Measurements from ENCODE around the gene GRIN3A. TPM values are rescaled to one million over a fixed set of nuclear protein-coding genes. Genes with fewer than 3 reads are reported as not detected.

The GRIN3A gene
- total RNA-seq, 1 experiment from 2014 or later, result 0.03 TPM

DNA sequence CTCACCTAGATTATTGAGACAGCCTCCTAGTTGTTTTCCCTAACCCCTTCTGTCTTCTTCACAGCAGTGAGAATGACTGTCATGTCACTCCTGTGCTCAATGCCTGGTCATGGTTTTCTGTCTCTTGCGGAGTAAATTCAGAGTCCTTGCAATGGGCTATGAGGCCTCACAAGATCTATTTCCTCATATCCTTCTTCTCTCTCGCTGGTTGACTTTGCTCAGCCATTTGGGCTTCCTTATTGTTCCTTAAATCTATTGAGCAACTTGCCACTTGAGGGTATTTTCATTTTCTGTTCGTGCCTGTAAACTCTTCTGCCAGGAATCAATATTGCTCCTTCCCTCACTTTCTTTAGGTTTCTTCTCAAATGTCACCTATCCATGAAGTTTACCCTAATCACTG is 152.7 kb downstream of the GRIN3A start:
- no peaks in the 10 kb centered on the region for H3K27me3 ChIP-seq (ENCODE audit: control insufficient read depth, insufficient read depth, low read length)
- intact Hi-C loops (cut with micrococcal nuclease; ENCODE audit: unreplicated experiment) (no loop called here), in situ Hi-C loops (cut with HindIII; ENCODE audit: low pct_unique_long_range_greater_than_20kb, low sequenced_read_pairs) (no loop called here)
- no peak for DNase-seq (ENCODE audit: low read depth, low spot score)
- TF ChIP-seq TCF7L2 (IDR thresholded peaks at IDR 0.05; ENCODE audit: low read depth, low read length), result no peak
- TF ChIP-seq POLR2AphosphoS5 (IDR thresholded peaks at IDR 0.05; ENCODE audit: low read depth, low read length), result no peak
- ChIA-PET CTCF (no interaction called here), POLR2A (no interaction called here)
- no peak overlapping the region for H3K27ac ChIP-seq (ENCODE audit: low read length)
- H3K4me3 ChIP-seq (ENCODE audit: low read depth in 2 of 2, low read length in 2 of 2), result no peak overlapping the region
- no peaks in the 10 kb centered on the region for H3K36me3 ChIP-seq (ENCODE audit: control insufficient read depth, insufficient read depth, low read length)
- ATAC-seq, result no peak
- H3K4me1 ChIP-seq (ENCODE audit: control insufficient read depth, insufficient read depth, low read length), result no peaks in the 10 kb centered on the region
- no TSS peak for BruUV-seq (replicated peaks)
- no peaks in the 10 kb centered on the region for H3K9me3 ChIP-seq (ENCODE audit: control insufficient read depth, insufficient read depth, low read depth, low read length)

DNA sequence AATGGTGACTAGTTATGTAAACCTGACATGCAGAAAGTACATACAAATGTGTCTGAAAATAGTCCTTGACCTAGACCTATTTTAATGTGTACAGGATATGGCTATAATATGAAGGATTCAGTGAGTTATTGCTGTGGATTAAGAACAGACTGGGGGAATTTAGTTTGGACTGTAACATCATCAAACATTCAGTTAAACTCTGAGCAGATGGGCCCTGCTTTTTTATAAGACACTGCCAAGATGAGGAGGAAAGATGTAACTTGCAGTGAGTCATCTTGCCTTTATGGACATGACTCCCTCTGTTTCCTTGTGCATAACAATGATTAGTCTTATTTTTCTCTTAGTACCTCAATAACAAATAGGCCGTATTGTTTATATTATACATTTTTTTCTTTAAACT is 155.9 kb downstream of the GRIN3A start:
- TF ChIP-seq, protein P1, sequence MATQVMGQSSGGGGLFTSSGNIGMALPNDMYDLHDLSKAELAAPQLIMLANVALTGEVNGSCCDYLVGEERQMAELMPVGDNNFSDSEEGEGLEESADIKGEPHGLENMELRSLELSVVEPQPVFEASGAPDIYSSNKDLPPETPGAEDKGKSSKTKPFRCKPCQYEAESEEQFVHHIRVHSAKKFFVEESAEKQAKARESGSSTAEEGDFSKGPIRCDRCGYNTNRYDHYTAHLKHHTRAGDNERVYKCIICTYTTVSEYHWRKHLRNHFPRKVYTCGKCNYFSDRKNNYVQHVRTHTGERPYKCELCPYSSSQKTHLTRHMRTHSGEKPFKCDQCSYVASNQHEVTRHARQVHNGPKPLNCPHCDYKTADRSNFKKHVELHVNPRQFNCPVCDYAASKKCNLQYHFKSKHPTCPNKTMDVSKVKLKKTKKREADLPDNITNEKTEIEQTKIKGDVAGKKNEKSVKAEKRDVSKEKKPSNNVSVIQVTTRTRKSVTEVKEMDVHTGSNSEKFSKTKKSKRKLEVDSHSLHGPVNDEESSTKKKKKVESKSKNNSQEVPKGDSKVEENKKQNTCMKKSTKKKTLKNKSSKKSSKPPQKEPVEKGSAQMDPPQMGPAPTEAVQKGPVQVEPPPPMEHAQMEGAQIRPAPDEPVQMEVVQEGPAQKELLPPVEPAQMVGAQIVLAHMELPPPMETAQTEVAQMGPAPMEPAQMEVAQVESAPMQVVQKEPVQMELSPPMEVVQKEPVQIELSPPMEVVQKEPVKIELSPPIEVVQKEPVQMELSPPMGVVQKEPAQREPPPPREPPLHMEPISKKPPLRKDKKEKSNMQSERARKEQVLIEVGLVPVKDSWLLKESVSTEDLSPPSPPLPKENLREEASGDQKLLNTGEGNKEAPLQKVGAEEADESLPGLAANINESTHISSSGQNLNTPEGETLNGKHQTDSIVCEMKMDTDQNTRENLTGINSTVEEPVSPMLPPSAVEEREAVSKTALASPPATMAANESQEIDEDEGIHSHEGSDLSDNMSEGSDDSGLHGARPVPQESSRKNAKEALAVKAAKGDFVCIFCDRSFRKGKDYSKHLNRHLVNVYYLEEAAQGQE (IDR thresholded peaks at IDR 0.05; ENCODE audit: insufficient read depth in 1 of 2, low read depth in 2 of 2, low read length in 1 of 2), result no peak
- TF ChIP-seq POLR2AphosphoS5 (IDR thresholded peaks at IDR 0.05; ENCODE audit: low read depth, low read length) (no peak), SIN3A (IDR thresholded peaks at IDR 0.05; ENCODE audit: borderline replicate concordance, insufficient read depth, low read depth, low read length) (no peak), TCF7L2 (IDR thresholded peaks at IDR 0.05; ENCODE audit: low read depth, low read length) (no peak)
- TF ChIP-seq, protein P2, sequence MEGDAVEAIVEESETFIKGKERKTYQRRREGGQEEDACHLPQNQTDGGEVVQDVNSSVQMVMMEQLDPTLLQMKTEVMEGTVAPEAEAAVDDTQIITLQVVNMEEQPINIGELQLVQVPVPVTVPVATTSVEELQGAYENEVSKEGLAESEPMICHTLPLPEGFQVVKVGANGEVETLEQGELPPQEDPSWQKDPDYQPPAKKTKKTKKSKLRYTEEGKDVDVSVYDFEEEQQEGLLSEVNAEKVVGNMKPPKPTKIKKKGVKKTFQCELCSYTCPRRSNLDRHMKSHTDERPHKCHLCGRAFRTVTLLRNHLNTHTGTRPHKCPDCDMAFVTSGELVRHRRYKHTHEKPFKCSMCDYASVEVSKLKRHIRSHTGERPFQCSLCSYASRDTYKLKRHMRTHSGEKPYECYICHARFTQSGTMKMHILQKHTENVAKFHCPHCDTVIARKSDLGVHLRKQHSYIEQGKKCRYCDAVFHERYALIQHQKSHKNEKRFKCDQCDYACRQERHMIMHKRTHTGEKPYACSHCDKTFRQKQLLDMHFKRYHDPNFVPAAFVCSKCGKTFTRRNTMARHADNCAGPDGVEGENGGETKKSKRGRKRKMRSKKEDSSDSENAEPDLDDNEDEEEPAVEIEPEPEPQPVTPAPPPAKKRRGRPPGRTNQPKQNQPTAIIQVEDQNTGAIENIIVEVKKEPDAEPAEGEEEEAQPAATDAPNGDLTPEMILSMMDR (IDR thresholded peaks at IDR 0.05), result no peak
- intact Hi-C loops (cut with micrococcal nuclease; ENCODE audit: unreplicated experiment) (no loop called here), in situ Hi-C loops (cut with HindIII; ENCODE audit: low pct_unique_long_range_greater_than_20kb, low sequenced_read_pairs) (no loop called here)
- ChIA-PET POLR2A (no interaction called here), CTCF (no interaction called here)
- BruUV-seq (replicated peaks), result no TSS peak
- no peaks in the 10 kb centered on the region for H3K36me3 ChIP-seq (ENCODE audit: control insufficient read depth, insufficient read depth, low read length)
- H3K27ac ChIP-seq (ENCODE audit: low read length), result no peak overlapping the region
- H3K4me1 ChIP-seq (ENCODE audit: control insufficient read depth, insufficient read depth, low read length), result no peaks in the 10 kb centered on the region
- ATAC-seq (no peak), DNase-seq (ENCODE audit: low read depth, low spot score) (no peak)
- no peaks in the 10 kb centered on the region for H3K27me3 ChIP-seq (ENCODE audit: control insufficient read depth, insufficient read depth, low read length)
- H3K4me3 ChIP-seq (ENCODE audit: low read depth in 2 of 2, low read length in 2 of 2), result no peak overlapping the region
- H3K9me3 ChIP-seq (ENCODE audit: control insufficient read depth, insufficient read depth, low read depth, low read length), result no peaks in the 10 kb centered on the region

DNA sequence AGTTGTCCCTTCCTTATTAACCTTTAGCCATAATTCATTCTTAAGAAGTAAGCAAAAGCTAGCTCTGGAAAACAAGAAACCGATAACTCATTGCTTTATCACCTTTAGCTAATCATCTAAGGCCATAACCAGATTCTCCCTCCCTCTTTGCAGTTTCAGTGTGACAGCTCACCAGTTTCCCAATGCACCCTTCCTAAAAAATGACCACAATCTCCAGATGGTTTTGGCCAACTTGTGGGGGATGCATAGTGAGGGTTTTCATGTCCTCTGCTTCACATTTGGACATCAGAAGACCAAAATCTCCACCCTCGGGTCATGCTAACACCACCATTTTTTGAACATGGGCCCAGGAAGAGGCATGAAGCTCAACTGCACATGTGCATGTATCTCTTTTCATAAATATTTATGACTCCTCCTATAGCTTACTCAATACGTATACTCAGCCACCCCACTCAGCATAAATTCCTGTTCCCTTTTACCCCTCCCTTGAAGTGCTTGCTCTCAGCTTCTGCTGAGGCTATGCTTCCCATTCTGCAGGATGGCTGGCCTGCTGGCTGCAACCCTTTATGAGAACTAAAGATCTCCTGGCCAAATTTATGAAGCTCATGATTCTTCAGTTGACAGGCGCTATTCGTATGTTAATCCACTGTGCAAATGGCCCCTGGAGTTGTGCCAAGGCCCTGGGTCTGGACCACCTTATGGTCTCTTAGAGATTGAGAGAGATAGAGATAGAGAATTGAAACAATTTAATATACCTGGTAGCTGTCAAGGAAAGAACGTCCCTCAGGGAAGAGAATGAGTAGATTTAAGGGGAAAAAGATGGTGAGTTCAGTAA is 158.5 kb downstream of the GRIN3A start:
- DNase-seq (ENCODE audit: low read depth, low spot score) (no peak), ATAC-seq (no peak)
- Histone ChIP-seq H3K4me1 (ENCODE audit: control insufficient read depth, insufficient read depth, low read length) (no peaks in the 10 kb centered on the region), H3K4me3 (ENCODE audit: low read depth in 2 of 2, low read length in 2 of 2) (no peak overlapping the region), H3K27me3 (ENCODE audit: control insufficient read depth, insufficient read depth, low read length) (no peaks in the 10 kb centered on the region), H3K27ac (ENCODE audit: low read length) (no peak overlapping the region), H3K36me3 (ENCODE audit: control insufficient read depth, insufficient read depth, low read length) (no peaks in the 10 kb centered on the region), H3K9me3 (ENCODE audit: control insufficient read depth, insufficient read depth, low read depth, low read length) (no peaks in the 10 kb centered on the region)
- intact Hi-C loops (cut with micrococcal nuclease; ENCODE audit: unreplicated experiment) (no loop called here), in situ Hi-C loops (cut with HindIII; ENCODE audit: low pct_unique_long_range_greater_than_20kb, low sequenced_read_pairs) (no loop called here)
- no TSS peak for BruUV-seq (replicated peaks)
- TF ChIP-seq SIN3A (IDR thresholded peaks at IDR 0.05; ENCODE audit: borderline replicate concordance, insufficient read depth, low read depth, low read length), result no peak
- no peak for TF ChIP-seq POLR2AphosphoS5 (IDR thresholded peaks at IDR 0.05; ENCODE audit: low read depth, low read length)
- no peak for TF ChIP-seq TCF7L2 (IDR thresholded peaks at IDR 0.05; ENCODE audit: low read depth, low read length)
- TF ChIP-seq, protein P1 (IDR thresholded peaks at IDR 0.05; ENCODE audit: insufficient read depth in 1 of 2, low read depth in 2 of 2, low read length in 1 of 2), result no peak
- TF ChIP-seq, protein P2 (IDR thresholded peaks at IDR 0.05), result no peak
- ChIA-PET CTCF (no interaction called here), POLR2A (no interaction called here)

Measured in Panc1 (cell line).